NK-92 (cell line): Measurements from ENCODE around the gene NELFB.

Source experiments
- DNase-seq: peaks from one replicate; lab custom pipeline; 2025; ENCODE audit not compliant: unreplicated experiment; lab: John Stamatoyannopoulos, UW

Gene NELFB

DNA sequence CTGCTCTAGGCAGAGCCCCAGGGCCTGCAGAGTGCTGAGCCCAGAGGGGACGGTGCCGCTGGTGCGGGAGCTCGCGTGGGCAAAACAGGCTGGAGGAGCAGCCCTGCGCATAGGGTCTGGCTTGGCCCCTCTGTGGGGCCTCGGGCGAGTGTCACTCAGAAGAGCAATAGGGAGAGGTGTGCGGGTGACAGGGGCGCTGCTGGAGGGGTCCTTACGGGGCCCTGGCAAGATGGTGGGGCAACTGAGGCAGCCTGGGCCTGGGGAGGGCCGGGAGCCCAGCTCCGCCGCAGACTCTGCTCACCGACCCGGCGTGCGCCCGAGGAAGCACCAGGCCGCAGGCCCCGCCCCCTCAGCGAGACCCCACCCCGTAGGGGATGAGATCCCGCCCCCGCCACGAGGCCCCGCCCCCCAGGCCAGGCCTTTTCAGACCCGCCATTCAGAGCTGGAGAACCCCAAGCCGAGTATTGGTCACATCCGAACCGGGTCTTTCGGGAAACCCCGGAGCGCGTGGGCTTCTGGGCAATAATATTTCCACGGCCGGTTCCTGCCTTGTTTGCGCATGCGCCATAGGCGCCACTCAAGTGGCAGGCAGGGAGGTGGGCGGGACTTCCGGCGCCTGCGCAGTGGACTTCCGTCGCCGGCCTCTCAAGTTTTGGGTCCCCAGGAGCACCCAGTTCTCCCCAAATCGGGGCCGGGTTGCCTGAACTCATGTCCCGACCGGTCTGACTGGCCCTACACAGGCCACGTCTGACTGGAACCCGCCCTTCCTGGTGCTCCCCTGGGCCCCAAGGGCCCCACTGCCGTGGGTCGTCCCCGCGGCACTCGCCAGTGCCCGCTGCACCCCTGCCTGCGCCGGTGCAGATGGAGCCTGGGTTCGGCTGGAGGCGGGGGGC lies 31.8 kb upstream of the NELFB start:
- DNase-seq = peak; percentile 95

DNA sequence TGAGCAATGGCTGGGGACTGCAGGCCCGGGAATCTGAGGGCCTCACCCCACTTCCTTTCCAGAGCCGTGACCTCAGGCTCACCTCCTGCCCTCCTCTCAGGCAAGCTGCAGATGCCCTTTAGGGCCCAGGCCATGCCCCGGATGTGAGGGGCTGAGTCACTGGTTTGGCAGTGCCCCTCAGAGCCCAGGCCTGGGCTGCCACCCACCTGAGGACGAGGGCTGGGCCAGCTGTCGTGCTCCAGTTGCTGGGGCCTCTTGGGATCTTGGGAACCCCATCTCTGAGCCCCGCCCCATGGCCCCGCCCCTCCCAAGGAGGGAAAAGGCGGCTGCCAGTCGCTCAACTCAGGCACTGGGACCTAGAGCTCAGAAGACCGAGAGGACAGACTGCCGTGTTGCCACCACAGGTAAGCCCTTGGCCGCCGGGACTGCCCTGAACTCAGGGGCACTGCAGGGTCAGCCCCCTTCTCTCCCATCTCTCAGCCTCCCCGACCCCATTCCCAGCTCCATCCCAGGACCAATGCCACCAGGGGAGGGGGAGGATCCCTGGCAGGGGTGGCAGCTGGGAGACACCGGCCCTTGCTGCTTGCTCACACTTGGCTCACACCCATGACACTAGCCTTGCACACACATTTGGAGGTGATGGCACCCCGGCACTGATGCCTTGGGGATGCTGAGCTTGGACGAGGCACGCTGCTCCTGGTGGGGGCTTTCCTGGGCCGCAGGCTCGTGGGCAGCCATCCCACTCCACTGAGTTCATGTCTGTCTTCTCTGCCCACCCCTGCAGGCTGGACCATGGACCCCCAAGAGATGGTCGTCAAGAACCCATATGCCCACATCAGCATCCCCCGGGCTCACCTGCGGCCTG lies 30.1 kb upstream of the NELFB start, which contains the start of gene CYSRT1:
Gene CYSRT1 (plus strand): TSS at position 345 of the 865 bp plus-strand sequence. CDS start 448 bp downstream, at position 793.
- no peak for DNase-seq

DNA sequence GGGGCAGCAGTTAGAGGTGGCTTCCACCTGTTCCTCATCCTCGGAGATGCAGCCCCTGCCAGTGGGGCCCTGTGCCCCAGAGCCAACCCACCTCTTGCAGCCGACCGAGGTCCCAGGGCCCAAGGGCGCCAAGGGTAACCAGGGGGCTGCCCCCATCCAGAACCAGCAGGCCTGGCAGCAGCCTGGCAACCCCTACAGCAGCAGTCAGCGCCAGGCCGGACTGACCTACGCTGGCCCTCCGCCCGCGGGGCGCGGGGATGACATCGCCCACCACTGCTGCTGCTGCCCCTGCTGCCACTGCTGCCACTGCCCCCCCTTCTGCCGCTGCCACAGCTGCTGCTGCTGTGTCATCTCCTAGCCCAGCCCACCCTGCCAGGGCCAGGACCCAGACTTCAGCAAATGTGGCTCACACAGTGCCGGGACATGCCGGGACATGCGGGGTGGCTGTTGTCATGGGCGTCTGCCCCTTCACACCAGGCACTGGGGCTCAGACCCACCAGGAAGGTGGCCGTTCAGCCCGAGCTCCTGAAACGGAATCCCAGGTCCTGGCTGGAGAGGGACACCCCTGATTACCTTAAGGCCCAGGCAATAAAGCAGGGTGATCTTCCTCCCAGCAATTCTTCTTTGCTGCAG lies 29.3 kb upstream of the NELFB start:
- DNase-seq = no peak

DNA sequence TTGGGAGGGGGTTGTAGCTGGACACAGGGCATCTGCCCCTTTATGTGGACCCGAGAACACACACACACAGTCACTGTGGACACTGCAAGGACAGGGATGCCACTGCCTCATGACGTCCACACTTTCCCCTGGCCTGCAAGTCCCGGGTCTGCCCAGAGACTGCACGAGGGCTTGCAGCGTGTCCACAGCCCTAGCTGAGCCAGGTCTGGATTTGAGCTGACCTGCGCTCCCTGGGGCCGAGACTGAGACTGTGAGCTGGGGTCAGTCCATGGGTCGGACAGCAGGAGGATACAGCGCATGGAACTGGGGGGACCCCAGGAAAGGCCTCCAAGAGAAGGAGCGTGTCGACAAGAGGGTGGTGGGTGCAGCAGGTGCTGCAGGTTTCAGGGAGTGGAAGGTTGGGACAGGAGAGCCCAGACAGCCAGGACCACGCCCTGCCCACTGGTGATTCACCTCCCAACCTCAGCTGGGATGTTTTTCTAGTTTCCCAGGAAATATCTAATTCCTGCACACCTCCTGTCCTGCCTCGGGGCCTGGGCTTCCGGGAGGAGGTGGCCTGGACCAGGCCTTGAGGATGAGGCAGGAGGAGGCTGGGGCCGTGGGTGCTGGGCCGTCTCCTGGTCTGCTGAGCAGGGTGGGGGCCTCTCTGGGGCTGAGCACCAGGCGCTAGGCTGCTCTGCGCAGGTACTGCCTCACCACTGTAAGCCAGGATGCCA lies 28.6 kb upstream of the NELFB start:
- DNase-seq = no peak

DNA sequence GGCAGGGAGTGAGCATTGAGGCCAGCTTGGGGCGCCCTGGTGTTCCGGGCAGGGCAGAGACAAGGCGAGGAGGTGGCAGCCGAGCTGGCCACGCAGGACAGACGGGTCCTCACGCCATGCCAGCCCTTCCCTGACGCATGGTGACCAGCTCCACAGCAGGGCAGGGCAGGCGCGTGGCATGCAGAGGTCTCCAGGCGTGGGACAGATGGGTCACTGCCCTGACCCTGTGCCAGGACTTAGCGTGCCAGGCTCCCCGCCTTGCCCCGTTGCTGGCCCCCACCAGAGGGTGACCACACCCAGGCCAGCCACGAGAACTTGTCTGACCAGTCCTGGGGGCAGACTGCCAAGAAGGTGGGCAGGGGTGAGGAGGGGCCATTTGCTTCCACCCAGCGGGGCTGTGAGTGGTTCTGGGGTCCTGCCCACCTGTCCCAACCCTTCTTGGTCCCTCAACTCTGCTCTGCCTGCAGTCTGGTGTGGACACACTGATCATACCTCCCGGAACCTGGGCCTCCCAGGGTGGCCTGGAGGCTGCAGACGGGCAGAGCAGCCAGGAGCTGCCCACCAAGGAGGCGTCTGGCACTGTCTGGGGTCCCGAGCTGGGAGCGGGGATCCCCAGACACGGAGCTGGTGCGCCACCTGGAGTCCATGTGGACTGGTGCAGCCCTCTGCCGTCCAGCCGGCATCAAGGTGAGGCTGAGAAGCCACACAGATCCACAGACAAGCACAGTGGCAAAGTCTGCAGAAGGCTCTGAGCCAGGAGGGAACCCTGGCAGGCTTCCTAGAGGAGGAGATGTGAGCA lies 27.9 kb upstream of the NELFB start, which contains the start of gene RNF224:
Gene RNF224 (plus strand): TSS at position 449 of the 799 bp plus-strand sequence. CDS start 834 bp downstream, outside the sequence.
- no peak for DNase-seq

DNA sequence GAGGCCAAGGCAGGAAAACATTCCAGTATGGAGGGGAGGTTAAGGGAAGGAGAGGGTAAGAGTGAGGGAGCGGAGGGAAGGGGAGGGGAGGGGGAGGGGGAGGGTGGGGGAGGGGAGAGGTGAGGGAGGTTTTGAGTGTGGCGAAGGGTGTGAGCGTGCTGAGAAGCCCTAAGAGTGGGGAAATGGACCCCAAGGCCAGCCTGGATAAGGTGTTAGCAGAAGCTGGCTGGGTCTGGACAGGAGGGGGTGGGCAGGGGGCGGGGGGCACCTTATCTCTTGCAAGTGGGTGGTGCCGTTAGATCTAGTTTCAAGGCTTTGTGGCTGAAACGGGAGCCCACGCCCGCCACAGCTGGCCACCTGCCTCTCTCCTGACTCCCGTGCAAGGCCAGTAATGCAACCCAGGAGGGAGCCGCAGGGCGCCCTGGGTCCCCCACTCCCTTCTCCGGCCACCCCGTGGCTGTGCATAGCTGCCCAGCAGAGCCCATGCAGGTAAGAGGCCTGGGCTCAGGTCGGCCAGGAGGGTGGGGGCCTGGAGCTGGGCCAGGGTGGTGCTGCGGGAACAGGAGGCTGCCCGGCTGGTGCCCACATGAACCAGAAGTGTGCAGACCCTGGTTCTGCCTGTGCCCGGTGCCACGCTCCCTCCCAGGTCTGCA lies 27.1 kb upstream of the NELFB start:
- DNase-seq = no peak

DNA sequence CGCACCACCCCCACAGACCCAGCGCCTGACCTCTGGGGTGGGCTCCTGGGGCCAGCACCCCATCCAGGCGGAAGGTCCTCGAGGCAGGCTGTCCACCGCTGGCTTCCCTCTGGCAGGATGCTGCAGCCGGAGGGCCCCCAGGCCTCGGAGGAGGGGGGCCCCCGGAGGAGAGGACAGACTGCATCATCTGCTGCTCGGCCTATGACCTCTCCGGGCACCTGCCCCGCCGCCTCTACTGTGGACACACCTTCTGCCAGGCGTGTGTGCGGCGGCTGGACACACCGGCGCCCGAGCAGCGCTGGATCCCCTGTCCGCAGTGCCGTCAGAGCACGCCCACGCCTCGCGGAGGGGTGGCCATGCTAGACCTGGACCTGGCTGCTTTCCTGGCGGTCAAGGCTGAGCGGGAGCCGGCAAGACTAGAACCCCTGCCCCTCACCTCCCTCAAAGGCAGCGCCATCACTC lies 26.6 kb upstream of the NELFB start:
- no peak for DNase-seq

DNA sequence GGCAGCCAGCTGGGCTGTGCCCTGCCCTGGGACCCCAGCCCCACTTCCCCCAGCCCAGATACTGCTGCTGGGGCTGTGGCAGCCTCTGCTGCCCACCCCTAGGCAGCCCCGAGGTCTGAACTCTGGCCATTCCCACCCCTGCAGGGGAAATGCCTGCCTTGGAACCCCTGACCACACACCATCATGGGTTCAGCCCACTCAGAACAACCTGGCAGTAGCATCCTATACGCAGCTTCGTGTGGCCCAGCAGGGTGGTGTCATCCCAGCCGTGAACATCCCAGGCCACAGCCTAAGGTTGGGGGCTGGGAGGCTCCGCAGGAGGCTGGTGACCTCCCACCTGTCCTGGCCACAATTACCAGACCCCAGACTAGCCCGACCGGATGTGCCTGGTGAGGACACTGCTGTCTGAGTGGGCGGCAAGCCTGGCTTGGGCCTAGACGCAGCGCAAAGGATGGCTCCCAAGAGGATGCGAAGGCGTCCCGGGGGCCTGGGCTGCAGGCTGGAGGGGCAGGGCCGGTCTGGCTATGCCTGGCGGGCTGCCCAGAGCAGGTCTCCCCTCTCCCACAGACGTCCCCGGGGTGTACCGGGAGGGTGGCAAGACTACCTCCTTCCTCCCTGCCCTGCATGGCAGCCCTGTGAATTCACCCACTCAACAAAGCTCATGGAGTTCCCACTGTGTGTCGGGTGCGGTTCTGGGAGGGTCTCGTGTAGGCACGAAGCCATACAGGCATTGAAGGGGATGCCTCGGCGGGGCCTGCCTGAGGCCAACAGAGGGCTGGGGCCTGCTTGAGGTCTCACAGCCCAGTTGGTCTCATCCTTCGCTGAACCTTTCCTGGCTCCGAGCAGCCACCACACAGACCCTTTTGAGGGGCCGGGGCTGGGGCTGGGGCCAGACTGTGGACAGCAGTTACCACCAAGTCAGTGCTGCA lies 25.9 kb upstream of the NELFB start:
- DNase-seq = no peak

DNA sequence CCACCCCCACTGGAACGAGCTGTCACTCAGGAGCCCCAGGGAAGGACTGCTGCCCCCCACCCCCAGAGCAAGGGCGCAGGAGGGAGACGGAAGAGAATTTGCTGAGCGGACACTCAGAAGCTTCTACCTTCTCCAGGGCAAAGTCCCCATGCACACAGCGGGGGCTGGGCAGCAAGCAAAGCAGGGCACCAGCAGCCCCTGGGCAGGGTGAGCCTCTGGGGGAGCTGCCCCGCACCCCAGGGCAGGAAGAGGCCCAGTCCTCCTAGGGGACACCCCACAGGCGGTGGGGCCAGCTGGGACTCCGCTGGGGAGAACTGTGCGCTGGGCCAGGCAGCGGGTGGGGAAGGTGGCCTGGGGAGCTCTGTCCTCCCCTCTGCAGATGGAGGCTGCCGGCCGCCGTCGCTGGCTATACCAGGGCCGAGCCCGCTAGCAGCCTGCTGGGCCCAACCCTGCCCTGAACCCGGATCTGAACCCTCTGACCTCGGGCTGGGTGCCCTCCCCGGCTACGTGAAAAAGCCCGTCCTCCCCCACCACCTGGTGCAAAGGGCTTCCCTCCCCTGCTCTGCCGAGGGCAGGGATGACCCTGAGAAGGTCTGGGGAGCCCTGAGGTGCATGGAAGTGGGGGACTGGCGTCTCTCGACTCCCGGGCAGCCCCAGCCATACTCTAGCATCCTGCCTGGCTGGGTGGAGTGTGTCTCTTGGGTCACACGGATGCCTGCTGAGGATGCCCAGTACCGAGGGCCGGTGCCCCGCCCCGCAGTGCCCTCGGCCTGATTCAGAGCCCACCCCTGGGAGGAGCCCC lies 25.0 kb upstream of the NELFB start:
- DNase-seq = no peak

DNA sequence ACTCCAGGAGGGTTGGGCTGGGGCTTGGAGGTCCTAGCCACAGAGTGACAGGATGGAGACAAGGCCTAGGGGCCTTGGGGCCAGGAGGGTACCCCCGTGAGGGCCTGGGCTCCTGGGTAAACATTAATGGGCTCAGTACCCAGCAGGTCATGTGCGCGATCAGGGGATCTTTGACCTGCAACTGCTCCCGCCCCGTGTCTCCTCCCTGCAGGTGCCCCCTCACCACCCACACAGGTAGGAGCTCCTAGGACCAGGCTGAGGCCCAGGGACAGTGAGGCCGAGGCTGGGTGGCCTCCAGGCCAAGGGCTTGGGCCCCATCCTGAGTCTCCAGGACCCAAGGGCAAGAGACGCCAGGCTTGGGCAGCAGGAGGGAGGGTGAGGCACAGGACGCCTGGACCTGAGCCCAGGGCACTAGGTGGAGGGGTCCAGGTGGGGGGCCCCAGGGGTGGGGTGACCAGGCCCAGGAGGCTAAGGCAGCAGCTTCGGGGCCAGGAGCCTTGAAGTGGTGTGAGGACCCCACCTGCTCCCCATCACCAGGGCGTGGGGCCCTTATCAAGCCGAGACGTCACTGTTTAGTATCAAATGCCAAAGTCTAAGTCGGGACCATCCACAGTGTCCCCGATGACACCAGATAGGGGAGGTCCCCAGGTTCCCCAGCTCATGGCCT lies 24.3 kb upstream of the NELFB start, which contains the start of gene SLC34A3:
Gene SLC34A3 (plus strand): TSS at position 197 of the 667 bp plus-strand sequence. CDS start 802 bp downstream, outside the sequence.
- no peak for DNase-seq

DNA sequence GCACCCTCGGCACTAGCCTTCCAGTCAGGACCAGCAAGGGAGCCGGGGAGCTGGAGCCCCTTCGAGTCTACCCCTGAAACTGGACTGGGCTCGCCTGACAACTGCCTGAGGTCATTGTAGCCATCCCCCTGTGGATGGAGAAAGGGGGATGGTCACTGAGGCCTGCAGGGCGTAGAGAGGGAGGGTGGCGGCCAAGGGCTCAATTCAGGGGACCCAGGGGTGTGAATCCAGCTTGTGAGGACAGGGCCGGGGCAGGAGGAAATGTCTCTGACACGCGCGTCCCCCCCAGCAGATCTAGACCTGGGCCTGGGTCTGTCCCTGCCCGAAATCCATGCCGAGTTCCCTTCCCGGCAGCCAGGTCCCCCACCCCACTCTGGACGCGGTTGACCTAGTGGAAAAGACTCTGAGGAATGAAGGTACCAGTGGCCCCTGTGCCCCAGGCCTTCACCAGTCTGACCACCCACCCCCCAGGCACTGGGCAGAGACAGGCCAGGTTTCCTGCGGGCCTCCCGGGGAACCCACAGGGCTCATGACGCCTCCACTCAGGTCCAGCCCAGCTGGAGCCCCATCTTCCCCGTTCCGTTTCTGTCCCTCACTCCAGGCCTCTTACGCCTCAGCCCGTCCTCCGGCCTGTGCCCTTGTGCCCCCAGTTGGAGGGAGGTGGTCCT lies 23.6 kb upstream of the NELFB start:
- no peak for DNase-seq

DNA sequence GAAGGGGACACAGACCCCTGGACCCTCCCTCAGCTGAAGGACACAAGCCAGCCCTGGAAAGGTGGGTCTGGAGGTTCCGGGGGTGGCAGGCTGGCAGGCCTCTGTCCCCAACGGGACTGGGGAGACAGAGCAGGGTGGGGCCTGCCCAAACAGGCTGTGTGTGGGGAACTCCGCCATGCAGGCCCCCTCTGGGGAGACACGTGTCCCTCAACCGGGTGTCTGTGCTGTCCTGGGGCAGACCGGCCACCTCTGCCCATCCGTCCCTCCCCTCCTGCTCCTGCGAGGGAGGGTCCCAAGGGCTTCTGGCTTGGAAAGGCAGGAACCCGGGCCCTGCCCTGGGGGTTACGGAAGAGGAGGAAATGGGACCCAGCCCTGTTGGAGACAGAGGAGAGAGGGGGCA lies 23.0 kb upstream of the NELFB start:
- no peak for DNase-seq

DNA sequence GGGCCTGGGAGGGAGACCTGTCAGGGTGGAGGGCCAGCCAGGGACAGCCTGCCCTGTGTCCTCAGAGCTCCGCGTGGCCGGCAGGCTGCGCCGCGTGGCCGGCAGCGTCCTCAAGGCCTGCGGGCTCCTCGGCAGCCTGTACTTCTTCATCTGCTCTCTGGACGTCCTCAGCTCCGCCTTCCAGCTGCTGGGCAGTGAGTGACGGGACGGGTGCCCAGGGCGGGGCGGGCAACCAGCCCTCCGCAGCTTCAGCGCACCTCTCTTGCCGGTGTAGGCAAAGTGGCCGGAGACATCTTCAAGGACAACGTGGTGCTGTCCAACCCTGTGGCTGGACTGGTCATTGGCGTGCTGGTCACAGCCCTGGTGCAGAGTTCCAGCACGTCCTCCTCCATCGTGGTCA lies 22.6 kb upstream of the NELFB start:
- no peak for DNase-seq

DNA sequence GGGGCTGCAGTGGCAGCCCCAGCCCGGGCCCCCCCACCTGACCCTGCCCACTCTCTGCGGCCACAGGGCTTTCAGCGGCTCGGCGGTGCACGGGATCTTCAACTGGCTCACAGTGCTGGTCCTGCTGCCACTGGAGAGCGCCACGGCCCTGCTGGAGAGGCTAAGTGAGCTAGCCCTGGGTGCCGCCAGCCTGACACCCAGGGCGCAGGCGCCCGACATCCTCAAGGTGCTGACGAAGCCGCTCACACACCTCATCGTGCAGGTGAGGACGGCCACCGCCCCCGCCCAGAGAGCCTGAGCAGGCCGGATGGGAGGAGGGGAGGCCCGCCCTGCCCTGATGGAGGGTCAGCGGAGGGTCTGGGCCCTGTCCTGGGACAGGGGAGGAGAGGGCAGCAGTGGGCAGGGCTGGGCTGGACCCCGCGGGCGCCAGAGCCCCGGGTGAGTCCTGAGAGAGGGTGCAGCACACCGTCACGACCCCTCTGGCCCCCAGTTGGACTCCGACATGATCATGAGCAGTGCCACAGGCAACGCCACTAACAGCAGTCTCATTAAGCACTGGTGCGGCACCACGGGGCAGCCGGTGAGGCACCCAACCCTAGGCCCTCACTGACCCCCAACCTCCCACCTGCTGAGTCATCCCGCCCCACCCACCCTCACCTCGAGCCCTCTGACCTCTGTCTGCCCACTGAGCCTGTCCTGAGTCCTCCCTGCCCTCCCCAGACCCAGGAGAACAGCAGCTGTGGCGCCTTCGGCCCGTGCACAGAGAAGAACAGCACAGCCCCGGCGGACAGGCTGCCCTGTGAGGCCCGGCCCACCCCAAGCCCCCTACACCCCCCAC lies 21.8 kb upstream of the NELFB start:
- no peak for DNase-seq

DNA sequence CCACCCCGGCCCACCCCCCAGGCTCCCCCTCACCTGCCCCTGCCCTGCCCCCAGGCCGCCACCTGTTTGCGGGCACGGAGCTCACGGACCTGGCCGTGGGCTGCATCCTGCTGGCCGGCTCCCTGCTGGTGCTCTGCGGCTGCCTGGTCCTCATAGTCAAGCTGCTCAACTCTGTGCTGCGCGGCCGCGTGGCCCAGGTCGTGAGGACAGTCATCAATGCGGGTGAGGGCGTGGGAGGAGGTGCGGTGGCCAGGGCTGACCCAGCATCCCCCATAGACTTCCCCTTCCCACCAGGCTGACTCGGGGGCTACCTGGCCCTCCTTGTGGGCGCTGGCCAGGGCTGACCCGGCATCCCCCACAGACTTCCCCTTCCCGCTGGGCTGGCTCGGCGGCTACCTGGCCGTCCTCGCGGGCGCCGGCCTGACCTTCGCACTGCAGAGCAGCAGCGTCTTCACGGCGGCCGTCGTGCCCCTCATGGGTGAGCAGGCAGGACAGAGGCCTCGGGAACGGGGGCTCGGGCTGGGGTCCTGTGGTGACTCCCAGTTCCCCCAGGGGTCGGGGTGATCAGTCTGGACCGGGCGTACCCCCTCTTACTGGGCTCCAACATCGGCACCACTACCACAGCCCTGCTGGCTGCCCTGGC lies 21.0 kb upstream of the NELFB start:
- no peak for DNase-seq
